Activated naive CD8-positive, alpha-beta T cell treated with anti-CD3 and anti-CD28 coated beads, Interleukin-2, amount 10 ng/mL, durations not matched to agents 7 days and 5 days (primary cell): ENCODE results near the gene TLK1. TPM values are rescaled to one million over a fixed set of nuclear protein-coding genes. Genes with fewer than 3 reads are reported as not detected.
A peak's percentile ranks its signal among the peaks of the same experiment; 100 is the strongest.

Experiments used
- ATAC-seq: fragments of 150-1000 bp; cut with Tn5 transposase; one replicate; pipeline ENCODE4 v1.10.0; 2021; ENCODE audit warnings: low read depth, moderate library complexity
- POLR2A ChIA-PET: fragments of 350-600 bp; sonication (Branson Sonifier 250); formaldehyde crosslinking; loops from one replicate; lab custom pipeline; 2021; ENCODE audit warnings: antibody characterized with exemption; lab: Charles Lee
- DNase-seq: peaks from one replicate; pipeline ENCODE4 v3.0.0; 2021
- H3K27ac Mint-ChIP-seq: one replicate; pipeline ENCODE4 v1.8.0; 2022; ENCODE audit warnings: mild to moderate bottlenecking, mixed read lengths
- H3K27me3 Mint-ChIP-seq: one replicate; pipeline ENCODE4 v1.8.0; 2022; ENCODE audit warnings: mild to moderate bottlenecking, moderate library complexity, mixed read lengths
- H3K36me3 Mint-ChIP-seq: one replicate; pipeline ENCODE4 v1.8.0; 2021; ENCODE audit warnings: mild to moderate bottlenecking, mixed read lengths
- H3K4me1 Mint-ChIP-seq: one replicate; pipeline ENCODE4 v1.8.0; 2021; ENCODE audit warnings: mixed read lengths
- H3K4me3 Mint-ChIP-seq: one replicate; pipeline ENCODE4 v1.8.0; 2022; ENCODE audit warnings: mild to moderate bottlenecking, moderate library complexity, mixed read lengths
- H3K9me3 Mint-ChIP-seq: one replicate; pipeline ENCODE4 v1.8.0; 2021; ENCODE audit warnings: mixed read lengths
- total RNA-seq, 2 experiments: library from RNA; stranded (reverse); gene quantifications; one replicate each; pipeline ENCODE4 v1.2.3, GENCODE V29; 2021

Gene TLK1
- total RNA-seq, 2 experiments from 2014 or later, result 89.9 to 91.5 TPM

- Mint-ChIP-seq H3K4me3 (no peak overlapping the region), H3K27ac (no peak overlapping the region), H3K36me3 (no peaks in the 10 kb centered on the region), H3K9me3 (no peaks in the 10 kb centered on the region), H3K4me1 (peaks cover 5% of the 10 kb centered on the region), H3K27me3 (peaks cover 14% of the 10 kb centered on the region)
- no peak for DNase-seq
- no peak for ATAC-seq
- POLR2A ChIA-PET, result no interaction called here
Observed at GRCh38 chr2:171181064-171182049, 20.7 kb upstream of the TLK1 start.

- Mint-ChIP-seq H3K9me3 (no peaks in the 10 kb centered on the region), H3K4me1 (peaks cover 5% of the 10 kb centered on the region), H3K27ac (no peak overlapping the region), H3K4me3 (no peak overlapping the region), H3K27me3 (peaks cover 16% of the 10 kb centered on the region), H3K36me3 (no peaks in the 10 kb centered on the region)
- ATAC-seq, result no peak
- no peak for DNase-seq
- POLR2A ChIA-PET, result no interaction called here
Observed at GRCh38 chr2:171180229-171180930, 19.7 kb upstream of the TLK1 start.

GRCh38 chr2:171178993-171179392 lies 18.3 kb upstream of the TLK1 start:
- no peaks in the 10 kb centered on the region for H3K9me3 Mint-ChIP-seq
- no peaks in the 10 kb centered on the region for H3K36me3 Mint-ChIP-seq
- no peak overlapping the region for H3K4me3 Mint-ChIP-seq
- ATAC-seq, result no peak
- no peak overlapping the region for H3K27ac Mint-ChIP-seq
- H3K4me1 Mint-ChIP-seq, result peaks cover 5% of the 10 kb centered on the region
- DNase-seq, result no peak
- POLR2A ChIA-PET, result no interaction called here
- H3K27me3 Mint-ChIP-seq, result peaks cover 16% of the 10 kb centered on the region

- Mint-ChIP-seq H3K27me3 (peaks cover 8% of the 10 kb centered on the region), H3K4me1 (peaks cover 12% of the 10 kb centered on the region), H3K36me3 (peaks cover 6% of the 10 kb centered on the region), H3K4me3 (no peak overlapping the region), H3K9me3 (peaks cover 7% of the 10 kb centered on the region), H3K27ac (no peak overlapping the region)
- DNase-seq, result no peak
- POLR2A ChIA-PET, result interaction anchor here (0.7 kb wide), 1 partner anchor 165 kb away, joined by 3 read pairs; no protein-coding TSS in a partner anchor
- ATAC-seq, result no peak
Observed at GRCh38 chr2:171176516-171176915, 15.8 kb upstream of the TLK1 start.

GRCh38 chr2:171174075-171174474 lies 13.4 kb upstream of the TLK1 start:
- ATAC-seq (no peak), DNase-seq (no peak)
- H3K4me1 Mint-ChIP-seq, result peaks cover 9% of the 10 kb centered on the region
- peaks cover 6% of the 10 kb centered on the region for H3K36me3 Mint-ChIP-seq
- H3K27me3 Mint-ChIP-seq, result peaks cover 4% of the 10 kb centered on the region
- H3K27ac Mint-ChIP-seq, result no peak overlapping the region
- H3K4me3 Mint-ChIP-seq, result no peak overlapping the region
- POLR2A ChIA-PET, result no interaction called here
- H3K9me3 Mint-ChIP-seq, result peaks cover 7% of the 10 kb centered on the region

- DNase-seq (no peak), ATAC-seq (no peak)
- Mint-ChIP-seq H3K27me3 (peaks cover 10% of the 10 kb centered on the region), H3K4me1 (peaks cover 9% of the 10 kb centered on the region), H3K4me3 (no peak overlapping the region), H3K27ac (no peak overlapping the region), H3K9me3 (peaks cover 7% of the 10 kb centered on the region), H3K36me3 (peaks cover 6% of the 10 kb centered on the region)
- POLR2A ChIA-PET, result no interaction called here
Observed at GRCh38 chr2:171173087-171173486, 12.4 kb upstream of the TLK1 start.

GRCh38 chr2:171171808-171172207 lies 11.1 kb upstream of the TLK1 start:
- no peak for ATAC-seq
- no peak for DNase-seq
- POLR2A ChIA-PET, result no interaction called here
- H3K27ac Mint-ChIP-seq, result no peak overlapping the region
- H3K4me3 Mint-ChIP-seq, result no peak overlapping the region
- H3K27me3 Mint-ChIP-seq, result peaks cover 19% of the 10 kb centered on the region
- peaks cover 7% of the 10 kb centered on the region for H3K9me3 Mint-ChIP-seq
- H3K4me1 Mint-ChIP-seq, result peaks cover 9% of the 10 kb centered on the region
- peaks cover 6% of the 10 kb centered on the region for H3K36me3 Mint-ChIP-seq

GRCh38 chr2:171169839-171170238 lies 9.1 kb upstream of the TLK1 start:
- ATAC-seq (no peak), DNase-seq (no peak)
- H3K4me3 Mint-ChIP-seq, result no peak overlapping the region
- no peak overlapping the region for H3K27ac Mint-ChIP-seq
- peaks cover 22% of the 10 kb centered on the region for H3K27me3 Mint-ChIP-seq
- peaks cover 7% of the 10 kb centered on the region for H3K9me3 Mint-ChIP-seq
- H3K36me3 Mint-ChIP-seq, result peaks cover 6% of the 10 kb centered on the region
- peaks cover 9% of the 10 kb centered on the region for H3K4me1 Mint-ChIP-seq
- POLR2A ChIA-PET, result no interaction called here

GRCh38 chr2:171169333-171169732 lies 8.6 kb upstream of the TLK1 start:
- Mint-ChIP-seq H3K27ac (no peak overlapping the region), H3K9me3 (peaks cover 7% of the 10 kb centered on the region), H3K4me1 (peaks cover 9% of the 10 kb centered on the region), H3K36me3 (peaks cover 6% of the 10 kb centered on the region), H3K27me3 (peaks cover 22% of the 10 kb centered on the region), H3K4me3 (no peak overlapping the region)
- POLR2A ChIA-PET, result no interaction called here
- DNase-seq, result no peak
- no peak for ATAC-seq

GRCh38 chr2:171167352-171167997 lies 6.8 kb upstream of the TLK1 start:
- no peak for DNase-seq
- Mint-ChIP-seq H3K4me1 (peaks cover 19% of the 10 kb centered on the region), H3K27me3 (peaks cover 22% of the 10 kb centered on the region), H3K36me3 (peaks cover under 1% of the 10 kb centered on the region), H3K9me3 (peaks cover under 1% of the 10 kb centered on the region), H3K27ac (no peak overlapping the region), H3K4me3 (no peak overlapping the region)
- no peak for ATAC-seq
- POLR2A ChIA-PET, result no interaction called here

- peaks cover 28% of the 10 kb centered on the region for H3K4me1 Mint-ChIP-seq
- H3K9me3 Mint-ChIP-seq, result no peaks in the 10 kb centered on the region
- ATAC-seq (no peak), DNase-seq (no peak)
- POLR2A ChIA-PET, result no interaction called here
- H3K36me3 Mint-ChIP-seq, result no peaks in the 10 kb centered on the region
- no peak overlapping the region for H3K4me3 Mint-ChIP-seq
- H3K27me3 Mint-ChIP-seq, result peaks cover 22% of the 10 kb centered on the region
- no peak overlapping the region for H3K27ac Mint-ChIP-seq
Observed at GRCh38 chr2:171166328-171166983, 5.8 kb upstream of the TLK1 start.

GRCh38 chr2:171165967-171166327 lies 5.3 kb upstream of the TLK1 start:
- H3K36me3 Mint-ChIP-seq, result no peaks in the 10 kb centered on the region
- DNase-seq (no peak), ATAC-seq (no peak)
- peaks cover 30% of the 10 kb centered on the region for H3K4me1 Mint-ChIP-seq
- no peak overlapping the region for H3K4me3 Mint-ChIP-seq
- peaks cover 20% of the 10 kb centered on the region for H3K27me3 Mint-ChIP-seq
- H3K9me3 Mint-ChIP-seq, result no peaks in the 10 kb centered on the region
- POLR2A ChIA-PET, result no interaction called here
- H3K27ac Mint-ChIP-seq, result no peak overlapping the region

- peaks cover 2% of the 10 kb centered on the region for H3K36me3 Mint-ChIP-seq
Observed at GRCh38 chr2:171163261-171163660, 2.6 kb upstream of the TLK1 start.

More at GRCh38 chr2:171163261-171163660, 2.6 kb upstream of the TLK1 start:
- peaks cover 16% of the 10 kb centered on the region for H3K27me3 Mint-ChIP-seq
- peak overlapping the region; percentile 80 for H3K4me3 Mint-ChIP-seq
- POLR2A ChIA-PET, result interaction anchor here (1.0 to 1.9 kb wide), 3 partner anchors 47 to 118 kb away, joined by 3 to 10 read pairs (median 10); no protein-coding TSS in a partner anchor
- peaks cover 37% of the 10 kb centered on the region for H3K4me1 Mint-ChIP-seq
- peak overlapping the region; percentile 81 for H3K27ac Mint-ChIP-seq
- DNase-seq (no peak), ATAC-seq (no peak)
- H3K9me3 Mint-ChIP-seq, result no peaks in the 10 kb centered on the region
